ENCODE results near the gene RP2.

RP2 gene

GRCh38 chrX:46844913-46845312, 8.1 kb downstream of the RP2 start:
- no peak for DNase-seq (ENCODE audit: low read depth)

GRCh38 chrX:46849933-46850332, 13.1 kb downstream of the RP2 start:
- DNase-seq (ENCODE audit: low read depth), result no peak

DNA sequence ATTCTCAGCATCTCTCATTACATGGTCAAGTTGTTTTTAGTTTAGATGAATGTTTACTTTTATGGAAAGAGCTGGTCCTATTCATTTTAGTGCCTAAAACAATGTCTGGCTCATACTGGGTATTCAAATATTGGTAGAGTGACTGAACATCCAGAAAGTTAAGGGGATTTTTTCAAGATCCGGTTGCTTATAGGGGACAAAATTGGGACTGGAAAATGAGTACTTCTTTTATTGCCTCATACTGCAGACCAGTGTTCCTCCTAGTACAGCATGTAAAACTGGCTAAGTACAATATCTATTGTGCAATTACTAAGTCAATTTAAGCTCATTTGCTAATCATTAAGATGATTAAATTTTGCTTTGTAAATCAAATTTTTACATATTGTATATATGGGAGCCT, 13.9 kb downstream of the RP2 start:
- no peak for DNase-seq (ENCODE audit: low read depth)

DNA sequence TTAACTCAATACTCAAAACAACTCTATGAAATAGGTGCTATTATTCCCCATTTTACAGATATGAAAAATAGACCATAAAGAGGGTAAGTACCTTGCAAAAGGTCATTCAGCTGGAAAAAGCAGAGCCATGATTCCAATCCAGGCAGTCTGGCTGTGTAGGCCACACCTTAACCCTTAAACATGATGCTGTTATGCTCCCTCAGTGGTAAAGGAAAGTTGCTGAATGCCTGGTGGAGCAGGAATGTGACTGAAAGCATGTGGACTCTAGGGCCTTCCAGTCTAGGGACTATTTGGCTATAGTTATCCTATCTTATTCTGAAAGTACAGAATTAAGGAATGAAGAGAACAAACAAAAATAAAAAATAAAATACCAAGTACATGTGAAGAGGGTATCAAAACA, 19.6 kb downstream of the RP2 start:
- no peak for DNase-seq (ENCODE audit: low read depth)

GRCh38 chrX:46860557-46860956, 23.7 kb downstream of the RP2 start:
- DNase-seq (ENCODE audit: low read depth), result no peak

GRCh38 chrX:46863072-46863471, 26.2 kb downstream of the RP2 start:
- DNase-seq (ENCODE audit: low read depth), result no peak

DNA sequence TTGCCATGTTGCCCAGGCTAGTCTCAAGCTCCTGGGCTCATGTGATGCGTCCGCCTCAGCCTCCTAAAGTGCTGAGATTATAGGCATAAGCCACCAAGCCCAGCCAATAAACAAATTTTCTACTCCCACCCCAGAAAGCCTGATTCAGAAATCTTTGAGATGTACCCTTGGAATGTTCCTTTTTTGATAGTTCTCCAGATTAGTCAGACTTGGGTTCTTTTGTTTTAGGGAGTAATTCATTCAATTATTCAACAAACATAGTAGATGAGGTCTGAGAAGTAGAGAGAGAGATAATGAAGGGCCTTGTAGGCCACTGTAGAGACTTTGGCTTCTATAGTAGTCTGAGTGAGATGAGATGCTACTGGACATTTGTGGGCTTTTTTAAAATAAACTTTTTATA, 27.8 kb downstream of the RP2 start:
- no peak for DNase-seq (ENCODE audit: low read depth)

GRCh38 chrX:46865281-46865680, 28.4 kb downstream of the RP2 start:
- no peak for DNase-seq (ENCODE audit: low read depth)

DNA sequence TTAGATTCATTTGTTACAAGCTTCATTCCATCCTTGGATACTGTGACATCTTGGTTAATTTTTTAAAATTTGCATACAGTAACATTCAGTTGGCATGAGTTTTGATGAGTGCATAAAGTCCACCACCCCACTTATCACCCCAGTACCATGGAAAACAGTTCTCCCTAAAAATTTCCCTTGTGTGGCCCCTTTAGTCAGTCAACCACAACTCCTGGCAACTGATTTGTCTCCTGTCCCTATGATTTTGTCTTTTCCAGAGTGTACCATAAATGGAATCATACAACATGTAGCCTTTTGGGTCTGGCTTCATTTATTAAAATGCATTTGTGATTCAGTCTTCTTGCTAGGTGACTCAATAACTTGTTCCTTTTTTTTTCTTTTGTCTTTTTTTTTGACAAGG, 29.9 kb downstream of the RP2 start:
- no peak for DNase-seq (ENCODE audit: low read depth)

DNA sequence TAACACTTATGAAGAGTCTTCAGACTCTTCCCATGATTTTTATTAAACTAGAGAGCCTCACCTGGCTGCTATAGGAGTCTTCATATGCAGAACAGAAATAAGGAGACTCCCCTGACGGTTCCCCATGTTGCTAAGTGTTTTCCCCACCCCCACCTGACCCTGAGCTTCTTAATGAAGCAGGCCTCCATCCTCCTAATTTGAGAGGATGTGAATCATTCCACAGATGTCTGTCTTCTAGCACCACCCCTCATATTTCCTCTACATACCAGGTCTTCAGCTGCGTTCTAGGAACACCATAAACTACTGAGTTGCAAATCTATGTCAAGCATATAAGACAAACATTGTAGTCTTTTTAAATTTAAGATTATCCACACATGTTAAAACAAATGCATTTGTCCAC, 36.9 kb downstream of the RP2 start:
- no peak for DNase-seq (ENCODE audit: low read depth)

DNA sequence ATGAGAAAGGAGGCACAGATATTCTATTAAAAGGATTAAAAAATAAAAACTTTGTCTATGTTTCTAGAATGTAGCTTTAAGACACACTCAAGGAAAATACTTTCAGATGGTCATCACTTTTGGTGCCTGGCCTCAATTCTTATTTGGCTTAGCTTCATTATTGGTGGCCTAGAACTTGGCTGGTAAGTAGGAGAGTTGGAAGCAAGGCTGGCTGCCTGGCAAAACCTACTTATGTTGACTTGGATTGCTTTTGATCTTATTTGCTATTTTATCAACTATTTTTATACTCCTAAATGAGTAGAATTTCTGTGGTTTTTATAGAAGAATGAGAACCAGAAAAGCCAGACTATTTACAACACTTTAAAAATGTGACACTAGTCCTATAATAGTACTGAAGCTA, 40.1 kb downstream of the RP2 start:
- DNase-seq (ENCODE audit: low read depth), result no peak

- DNase-seq (ENCODE audit: low read depth), result no peak
Observed at GRCh38 chrX:46882266-46882665, 45.4 kb downstream of the RP2 start.

- DNase-seq (ENCODE audit: low read depth), result no peak
Observed at GRCh38 chrX:46884799-46885198, 48.0 kb downstream of the RP2 start.

- no peak for DNase-seq (ENCODE audit: low read depth)
Observed at GRCh38 chrX:46898207-46898606, 61.4 kb downstream of the RP2 start.

DNA sequence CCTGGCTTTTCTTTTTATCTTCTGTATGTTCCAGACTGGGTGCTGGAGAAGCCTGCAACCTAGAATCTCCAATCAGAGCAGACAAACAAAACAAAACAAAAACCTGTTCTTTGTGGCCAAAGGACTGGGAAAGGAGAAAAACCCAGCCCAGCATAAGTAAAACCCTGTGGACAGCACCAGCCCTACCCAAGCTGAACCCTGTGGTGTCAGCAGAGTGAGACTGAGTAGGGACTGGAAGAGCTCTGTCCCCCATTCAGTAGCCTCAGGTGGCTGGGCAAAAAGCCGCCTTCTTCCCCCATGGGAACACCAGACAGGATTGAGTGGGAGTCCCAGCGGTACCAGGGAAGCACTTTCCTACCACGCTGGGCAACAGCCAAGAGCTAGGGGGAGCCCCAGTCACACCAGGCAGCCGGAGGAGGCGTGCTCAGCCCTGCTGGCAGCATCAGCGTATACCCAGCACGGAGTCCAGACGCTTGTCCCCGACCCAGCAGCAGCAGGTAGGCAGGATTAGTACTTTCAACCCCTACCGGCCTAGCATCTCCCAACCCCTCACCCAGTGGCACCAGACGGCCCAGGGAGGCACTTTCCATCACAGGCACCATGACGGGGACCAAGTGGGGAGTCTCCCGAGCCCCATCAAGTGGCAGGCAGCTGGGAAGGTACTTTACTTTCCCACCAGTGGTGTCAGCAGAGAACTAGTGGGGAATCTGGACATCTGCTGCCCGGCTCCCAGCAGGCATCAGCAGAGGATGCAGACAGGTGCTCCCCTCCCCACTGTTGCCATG, 66.8 kb downstream of the RP2 start:
- peak; percentile 33 for DNase-seq (ENCODE audit: low read depth)

DNA sequence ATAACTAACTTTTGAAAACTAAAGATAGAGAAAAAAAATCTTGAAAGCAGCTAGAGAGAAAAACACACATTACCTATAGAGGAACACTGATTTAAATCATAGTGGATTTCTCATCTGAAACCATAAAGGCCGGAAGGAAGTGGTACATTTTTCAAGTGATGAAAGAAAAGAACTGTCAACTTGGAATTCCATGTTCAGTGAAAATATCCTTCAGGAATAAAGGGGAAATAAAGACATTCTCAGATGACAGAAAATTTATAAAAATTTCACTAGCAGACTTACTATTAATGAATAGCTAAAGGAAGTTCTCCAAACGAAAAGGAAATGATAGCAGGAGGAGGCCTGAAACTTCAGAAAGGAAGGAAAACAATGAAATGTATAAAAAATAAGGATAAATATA, 67.8 kb downstream of the RP2 start:
- DNase-seq (ENCODE audit: low read depth), result no peak

DNA sequence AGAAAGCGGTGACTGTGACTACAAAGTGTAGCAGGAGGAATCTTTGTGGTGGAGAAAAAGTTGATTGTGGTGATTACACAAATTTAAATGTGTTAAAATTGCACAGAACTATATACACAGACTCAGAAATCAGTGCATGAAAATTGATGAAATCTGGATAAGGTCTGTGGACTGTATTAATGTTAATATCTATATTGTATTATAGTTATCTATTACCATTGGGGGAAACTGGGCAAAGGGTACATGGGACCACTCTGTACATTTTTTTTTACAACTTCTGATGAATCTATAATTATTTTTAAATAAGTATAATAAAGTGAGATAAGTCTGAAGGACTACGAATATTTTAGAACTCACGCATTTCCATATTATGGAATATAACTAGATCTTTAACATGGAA, 73.6 kb downstream of the RP2 start:
- no peak for DNase-seq (ENCODE audit: low read depth)

- DNase-seq (ENCODE audit: low read depth), result no peak
Observed at GRCh38 chrX:46912098-46912602, 75.3 kb downstream of the RP2 start, which contains the start of gene JADE3. JADE3 (plus strand) TSS chrX:46912421; CDS start chrX:46984895, 72,474 bp downstream.

- DNase-seq (ENCODE audit: low read depth), result no peak
Observed at GRCh38 chrX:46912603-46913491, 76.0 kb downstream of the RP2 start.

GRCh38 chrX:46913667-46914066, 76.8 kb downstream of the RP2 start:
- DNase-seq (ENCODE audit: low read depth), result no peak

DNA sequence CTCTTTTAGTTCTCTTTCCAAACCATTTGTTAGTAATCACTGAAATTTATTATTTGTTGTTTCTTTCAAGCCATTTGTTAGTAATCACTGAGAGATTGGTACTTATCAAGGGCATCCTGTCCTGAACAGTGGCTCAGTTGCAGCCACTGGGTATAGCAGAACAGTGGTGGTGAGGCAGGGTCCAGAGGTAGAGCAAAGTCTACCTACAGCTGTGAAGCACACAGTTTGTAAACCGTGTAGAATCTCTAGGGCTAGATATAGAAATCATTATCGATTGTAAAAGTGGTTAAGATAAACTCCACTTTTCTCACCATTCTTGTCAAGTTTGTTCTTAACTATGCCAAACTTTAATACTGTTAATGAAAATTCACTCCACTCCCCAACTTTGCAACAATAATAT, 79.4 kb downstream of the RP2 start:
- no peak for DNase-seq (ENCODE audit: low read depth)

DNA sequence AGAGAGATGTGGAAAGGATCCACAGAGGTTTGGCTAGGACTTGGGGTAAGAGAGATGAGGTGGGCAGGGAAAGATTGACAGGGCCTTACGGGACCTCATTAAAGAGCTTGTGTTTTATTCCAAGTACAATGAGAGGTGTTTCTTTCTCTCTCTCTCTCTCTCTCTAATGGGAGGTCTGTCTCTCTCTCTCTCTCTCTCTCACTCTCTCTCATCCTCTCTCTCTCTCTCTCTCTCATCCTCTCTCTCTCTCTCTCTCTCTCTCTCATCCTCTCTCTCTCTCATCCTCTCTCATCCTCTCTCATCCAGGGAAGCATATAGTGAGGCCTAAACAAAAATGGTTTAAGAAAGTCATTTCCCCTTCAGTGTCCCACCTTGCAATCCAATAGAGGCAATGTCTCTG, 80.8 kb downstream of the RP2 start:
- DNase-seq (ENCODE audit: low read depth), result no peak

GRCh38 chrX:46918434-46918833, 81.6 kb downstream of the RP2 start:
- no peak for DNase-seq (ENCODE audit: low read depth)

Measured in fibroblast of the conjunctiva (primary cell).